ENCODE results near the gene GALNT10. TPM values are rescaled to one million over a fixed set of nuclear protein-coding genes. Genes with fewer than 3 reads are reported as not detected.

The GALNT10 gene
- total RNA-seq, 1 donor from 2014 or later = 10.2 TPM

GRCh38 chr5:154303133-154303532, 112.6 kb downstream of the GALNT10 start:
- Histone ChIP-seq H3K9me3 (ENCODE audit: low read depth) (no peaks in the 10 kb centered on the region), H3K27me3 (no peaks in the 10 kb centered on the region), H2AFZ (replicated peaks) (no peak overlapping the region), H3K36me3 (no peaks in the 10 kb centered on the region), H3K9ac (no peak overlapping the region), H4K20me1 (ENCODE audit: low read depth) (no peaks in the 10 kb centered on the region), H3K27ac (no peak overlapping the region), H3K4me3 (no peak overlapping the region), H3K79me2 (ENCODE audit: low read depth) (no peaks in the 10 kb centered on the region), H3K4me1 (peaks cover 8% of the 10 kb centered on the region), H3K4me2 (no peak overlapping the region), H3F3A (ENCODE audit: low read depth) (no peaks in the 10 kb centered on the region)
- no peak for DNase-seq (ENCODE audit: low spot score)
- Mint-ChIP-seq H3K36me3 (peaks cover 36% of the 10 kb centered on the region), H3K4me1 (peaks cover 3% of the 10 kb centered on the region), H3K4me3 (no peak overlapping the region), H3K9me3 (peaks cover 19% of the 10 kb centered on the region), H3K27ac (no peak overlapping the region), H3K27me3 (ENCODE audit: insufficient read depth, low read depth) (peaks cover 2% of the 10 kb centered on the region)
- TF ChIP-seq EZH2phosphoT487 (IDR thresholded peaks at IDR 0.05) (no peak), CTCF (IDR thresholded peaks at IDR 0.05) (no peak), EZH2 (IDR thresholded peaks at IDR 0.05) (no peak)

GRCh38 chr5:154308443-154309370, 118.2 kb downstream of the GALNT10 start:
- TF ChIP-seq EZH2 (IDR thresholded peaks at IDR 0.05) = no peak
- TF ChIP-seq EZH2phosphoT487 (IDR thresholded peaks at IDR 0.05) = no peak
- no peak for TF ChIP-seq CTCF (IDR thresholded peaks at IDR 0.05)
- DNase-seq (ENCODE audit: low spot score) = no peak
- Mint-ChIP-seq H3K27me3 (ENCODE audit: insufficient read depth, low read depth) (peaks cover 3% of the 10 kb centered on the region), H3K9me3 (peaks cover 19% of the 10 kb centered on the region), H3K27ac (no peak overlapping the region), H3K4me3 (no peak overlapping the region), H3K4me1 (no peaks in the 10 kb centered on the region), H3K36me3 (peaks cover 19% of the 10 kb centered on the region)
- Histone ChIP-seq H3K27me3 (no peaks in the 10 kb centered on the region), H2AFZ (replicated peaks) (no peak overlapping the region), H3K4me1 (no peaks in the 10 kb centered on the region), H3K27ac (no peak overlapping the region), H4K20me1 (ENCODE audit: low read depth) (no peaks in the 10 kb centered on the region), H3K4me2 (no peak overlapping the region), H3K9me3 (ENCODE audit: low read depth) (no peaks in the 10 kb centered on the region), H3K79me2 (ENCODE audit: low read depth) (no peaks in the 10 kb centered on the region), H3K4me3 (no peak overlapping the region), H3K36me3 (no peaks in the 10 kb centered on the region), H3F3A (ENCODE audit: low read depth) (no peaks in the 10 kb centered on the region), H3K9ac (no peak overlapping the region)

GRCh38 chr5:154309371-154309745, 118.8 kb downstream of the GALNT10 start:
- Histone ChIP-seq H4K20me1 (ENCODE audit: low read depth) (no peaks in the 10 kb centered on the region), H3K4me3 (no peak overlapping the region), H3K4me1 (no peaks in the 10 kb centered on the region), H2AFZ (replicated peaks) (no peak overlapping the region), H3K27ac (no peak overlapping the region), H3K36me3 (no peaks in the 10 kb centered on the region), H3K4me2 (no peak overlapping the region), H3F3A (ENCODE audit: low read depth) (no peaks in the 10 kb centered on the region), H3K79me2 (ENCODE audit: low read depth) (no peaks in the 10 kb centered on the region), H3K9ac (no peak overlapping the region), H3K9me3 (ENCODE audit: low read depth) (no peaks in the 10 kb centered on the region), H3K27me3 (no peaks in the 10 kb centered on the region)
- H3K36me3 Mint-ChIP-seq = peaks cover 16% of the 10 kb centered on the region
- H3K27me3 Mint-ChIP-seq (ENCODE audit: insufficient read depth, low read depth) = peaks cover 3% of the 10 kb centered on the region
- no peak overlapping the region for H3K4me3 Mint-ChIP-seq
- DNase-seq (ENCODE audit: low spot score) = no peak
- peaks cover 15% of the 10 kb centered on the region for H3K9me3 Mint-ChIP-seq
- no peak overlapping the region for H3K27ac Mint-ChIP-seq
- TF ChIP-seq EZH2phosphoT487 (IDR thresholded peaks at IDR 0.05) = no peak
- TF ChIP-seq EZH2 (IDR thresholded peaks at IDR 0.05) = no peak
- no peak for TF ChIP-seq CTCF (IDR thresholded peaks at IDR 0.05)
- no peaks in the 10 kb centered on the region for H3K4me1 Mint-ChIP-seq
